Measurements from ENCODE around the gene OCRL.
"Not testable (repeated sequence)": the region's sequence is repeated elsewhere in the genome, so short reads cannot be mapped to it uniquely, and the experiment has no call there.

The OCRL gene

DNA sequence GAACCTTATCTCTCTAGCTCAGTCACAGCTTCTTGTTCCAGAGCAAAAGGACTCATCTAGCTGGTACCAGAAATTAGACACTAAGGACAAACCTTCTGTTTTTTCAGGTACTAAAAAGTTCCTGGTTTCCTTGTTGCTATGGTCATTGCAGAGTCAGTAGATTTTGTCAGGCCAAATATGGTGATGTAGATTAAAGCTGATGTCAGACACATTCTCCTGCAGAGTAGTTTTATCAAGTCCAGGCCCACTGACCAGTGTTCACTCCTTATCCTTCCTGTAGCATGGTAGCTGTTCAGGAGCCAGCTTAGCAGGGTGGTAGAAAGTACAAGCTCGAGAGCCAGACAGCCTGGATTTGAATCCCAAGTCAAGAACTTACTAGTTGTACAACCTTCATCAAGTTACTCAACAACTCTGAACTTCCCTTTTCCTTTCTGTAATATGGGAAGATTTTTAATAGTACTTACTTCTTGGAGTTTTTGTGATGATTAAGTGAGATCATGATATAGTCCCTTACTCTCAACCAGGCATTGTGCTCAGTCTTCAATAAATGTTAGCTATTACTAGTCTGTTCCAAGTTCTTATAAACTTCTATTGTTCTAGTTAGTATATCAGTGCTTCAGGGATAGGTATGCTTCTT, 17.9 kb downstream of the OCRL start:
- H3K27ac ChIP-seq = no peak overlapping the region
- TF ChIP-seq, protein P1, sequence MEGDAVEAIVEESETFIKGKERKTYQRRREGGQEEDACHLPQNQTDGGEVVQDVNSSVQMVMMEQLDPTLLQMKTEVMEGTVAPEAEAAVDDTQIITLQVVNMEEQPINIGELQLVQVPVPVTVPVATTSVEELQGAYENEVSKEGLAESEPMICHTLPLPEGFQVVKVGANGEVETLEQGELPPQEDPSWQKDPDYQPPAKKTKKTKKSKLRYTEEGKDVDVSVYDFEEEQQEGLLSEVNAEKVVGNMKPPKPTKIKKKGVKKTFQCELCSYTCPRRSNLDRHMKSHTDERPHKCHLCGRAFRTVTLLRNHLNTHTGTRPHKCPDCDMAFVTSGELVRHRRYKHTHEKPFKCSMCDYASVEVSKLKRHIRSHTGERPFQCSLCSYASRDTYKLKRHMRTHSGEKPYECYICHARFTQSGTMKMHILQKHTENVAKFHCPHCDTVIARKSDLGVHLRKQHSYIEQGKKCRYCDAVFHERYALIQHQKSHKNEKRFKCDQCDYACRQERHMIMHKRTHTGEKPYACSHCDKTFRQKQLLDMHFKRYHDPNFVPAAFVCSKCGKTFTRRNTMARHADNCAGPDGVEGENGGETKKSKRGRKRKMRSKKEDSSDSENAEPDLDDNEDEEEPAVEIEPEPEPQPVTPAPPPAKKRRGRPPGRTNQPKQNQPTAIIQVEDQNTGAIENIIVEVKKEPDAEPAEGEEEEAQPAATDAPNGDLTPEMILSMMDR (conservative IDR thresholded peaks at IDR 0.05) = no peak
- TF ChIP-seq ZFX (IDR thresholded peaks at IDR 0.05) = no peak

DNA sequence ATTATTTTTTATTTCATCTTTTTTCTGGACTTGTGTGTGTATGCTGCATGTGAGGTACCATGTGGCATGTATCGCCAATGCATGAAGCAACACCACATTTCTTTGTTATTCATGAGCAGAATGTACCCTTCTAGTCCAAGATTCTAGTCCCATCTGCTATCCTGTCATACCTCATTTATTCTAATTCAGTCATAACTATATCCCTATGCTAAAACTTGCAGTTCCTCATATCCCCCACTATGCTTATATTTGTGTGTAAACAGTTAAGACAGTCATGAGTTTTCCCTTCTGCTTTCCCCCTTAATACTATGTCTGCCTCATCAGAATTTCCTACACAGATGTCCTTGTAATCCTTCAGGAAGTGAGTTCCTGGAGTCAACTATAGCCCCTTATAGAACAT, 19.7 kb downstream of the OCRL start:
- no peak overlapping the region for H3K27ac ChIP-seq
- TF ChIP-seq, protein P1 (conservative IDR thresholded peaks at IDR 0.05) = no peak
- TF ChIP-seq ZFX (IDR thresholded peaks at IDR 0.05) = no peak

DNA sequence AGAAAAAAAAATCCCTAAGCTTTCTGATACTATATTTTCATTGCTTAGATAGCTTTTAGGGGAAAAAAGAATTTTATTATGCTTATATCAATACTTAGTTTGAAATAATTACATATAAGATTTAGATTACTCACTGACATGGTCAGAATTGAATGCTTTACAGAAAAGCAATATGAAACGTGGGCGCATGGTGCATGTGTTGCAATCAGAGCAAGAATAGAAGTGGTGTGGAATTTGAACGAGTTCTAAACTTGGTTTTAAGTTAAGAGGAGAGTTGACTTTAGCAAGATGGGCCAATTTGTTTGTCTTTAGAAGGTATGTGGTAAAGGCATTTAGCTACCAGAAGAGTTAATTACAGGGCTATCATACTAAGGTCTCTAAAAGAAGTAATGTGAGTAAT, 21.4 kb downstream of the OCRL start:
- TF ChIP-seq ZFX (IDR thresholded peaks at IDR 0.05) = no peak
- TF ChIP-seq, protein P1 (conservative IDR thresholded peaks at IDR 0.05) = no peak
- no peak overlapping the region for H3K27ac ChIP-seq

DNA sequence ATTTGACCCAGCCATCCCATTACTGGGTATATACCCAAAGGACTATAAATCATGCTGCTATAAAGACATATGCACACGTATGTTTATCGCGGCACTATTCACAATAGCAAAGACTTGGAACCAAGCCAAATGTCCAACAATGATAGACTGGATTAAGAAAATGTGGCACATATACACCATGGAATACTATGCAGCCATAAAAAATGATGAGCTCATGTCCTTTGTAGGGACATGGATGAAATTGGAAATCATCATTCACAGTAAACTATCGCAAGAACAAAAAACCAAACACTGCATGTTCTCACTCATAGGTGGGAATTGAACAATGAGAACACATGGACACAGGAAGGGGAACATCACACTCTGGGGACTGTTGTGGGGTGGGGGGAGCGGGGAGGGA, 24.3 kb downstream of the OCRL start:
- H3K27ac ChIP-seq = not testable (repeated sequence)

DNA sequence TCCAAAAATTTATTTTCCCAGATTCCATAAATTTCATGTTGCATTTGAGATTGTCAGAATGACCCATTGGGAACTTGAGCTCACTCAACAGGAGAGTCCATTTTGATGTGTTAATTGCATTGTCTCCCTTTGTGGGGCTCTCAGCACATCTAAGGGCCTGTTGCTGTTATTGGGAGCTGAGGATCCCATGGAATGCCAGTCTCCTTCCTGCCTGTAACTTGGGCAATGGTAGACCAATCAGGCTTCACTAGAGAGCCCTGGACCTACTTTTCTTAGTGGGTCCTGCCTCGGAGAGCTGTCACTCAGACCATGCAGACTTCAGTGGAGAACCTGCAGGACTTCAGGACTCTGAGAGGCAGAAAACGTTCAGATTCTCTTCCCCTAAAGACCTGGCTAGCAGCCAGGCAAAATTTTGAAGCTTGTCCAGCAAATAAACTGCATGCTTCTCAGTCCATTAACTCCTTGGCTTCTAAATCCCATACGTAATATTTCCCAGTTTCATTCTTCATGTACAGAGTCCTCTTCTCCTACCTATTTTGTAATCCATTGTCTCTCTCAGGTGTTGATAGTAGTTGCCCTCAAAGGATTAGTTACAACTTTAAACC, 25.1 kb downstream of the OCRL start:
- TF ChIP-seq ZFX (IDR thresholded peaks at IDR 0.05) = no peak
- TF ChIP-seq, protein P1 (conservative IDR thresholded peaks at IDR 0.05) = no peak
- H3K27ac ChIP-seq = no peak overlapping the region

DNA sequence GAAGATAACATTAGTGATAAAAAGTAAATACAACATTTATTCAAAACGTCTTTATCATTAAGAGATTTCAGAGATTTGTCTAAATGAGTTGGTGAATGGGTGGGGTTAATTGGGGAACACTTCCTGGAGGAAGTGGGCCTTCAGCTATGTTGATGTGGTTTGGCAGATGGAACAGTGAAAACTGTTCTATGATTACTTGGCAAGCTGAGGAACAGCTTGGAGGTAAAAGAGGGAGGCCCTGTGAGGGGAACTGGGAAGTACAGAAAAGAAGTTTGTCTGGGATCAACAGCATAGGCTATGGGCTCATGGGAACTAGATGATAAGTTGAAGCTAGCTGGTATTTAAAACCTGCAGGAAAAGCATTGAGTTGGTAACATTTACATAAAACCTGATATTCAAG, 26.0 kb downstream of the OCRL start:
- H3K27ac ChIP-seq = no peak overlapping the region
- TF ChIP-seq ZFX (IDR thresholded peaks at IDR 0.05) = no peak
- TF ChIP-seq, protein P1 (conservative IDR thresholded peaks at IDR 0.05) = no peak

DNA sequence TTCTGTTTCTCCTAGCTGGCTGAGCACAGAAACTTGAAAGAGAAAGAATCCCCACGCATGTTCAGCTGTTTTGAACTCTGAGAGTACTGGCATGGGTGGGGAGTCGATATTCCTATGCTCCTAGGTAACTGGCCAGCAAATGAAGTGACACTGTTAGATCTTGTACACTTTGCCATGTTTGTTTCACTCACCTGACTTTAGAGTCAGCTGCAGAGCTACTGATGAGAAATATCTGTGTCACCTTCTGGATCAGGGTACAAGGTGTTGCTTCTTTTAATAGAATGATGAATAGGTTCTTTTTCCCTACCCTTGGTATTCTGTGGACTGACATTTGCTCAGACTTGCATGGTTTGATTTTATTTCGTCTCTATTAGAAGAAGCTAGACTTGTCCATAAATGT, 28.3 kb downstream of the OCRL start:
- no peak overlapping the region for H3K27ac ChIP-seq
- TF ChIP-seq, protein P1 (conservative IDR thresholded peaks at IDR 0.05) = no peak
- no peak for TF ChIP-seq ZFX (IDR thresholded peaks at IDR 0.05)

DNA sequence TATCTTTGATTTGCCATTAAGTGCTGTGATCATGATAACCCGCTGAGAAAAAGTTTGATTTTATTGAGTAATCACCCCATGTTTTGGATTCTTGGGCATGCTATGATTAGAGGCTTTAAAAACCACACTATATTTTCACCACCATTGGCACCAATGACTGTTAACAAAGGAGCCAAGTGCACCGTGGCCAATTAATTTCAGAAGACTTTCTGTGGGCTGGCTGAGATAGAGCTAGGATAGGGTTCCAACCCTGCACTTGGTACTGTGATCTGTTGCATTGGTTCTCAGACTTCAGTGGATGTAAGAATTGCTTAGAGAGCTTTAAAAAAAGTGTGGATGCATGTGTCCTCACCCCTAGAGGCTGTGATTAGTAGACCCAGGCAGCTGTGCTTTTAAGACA, 32.4 kb downstream of the OCRL start:
- TF ChIP-seq ZFX (IDR thresholded peaks at IDR 0.05) = no peak
- TF ChIP-seq, protein P1 (conservative IDR thresholded peaks at IDR 0.05) = no peak
- no peak overlapping the region for H3K27ac ChIP-seq

DNA sequence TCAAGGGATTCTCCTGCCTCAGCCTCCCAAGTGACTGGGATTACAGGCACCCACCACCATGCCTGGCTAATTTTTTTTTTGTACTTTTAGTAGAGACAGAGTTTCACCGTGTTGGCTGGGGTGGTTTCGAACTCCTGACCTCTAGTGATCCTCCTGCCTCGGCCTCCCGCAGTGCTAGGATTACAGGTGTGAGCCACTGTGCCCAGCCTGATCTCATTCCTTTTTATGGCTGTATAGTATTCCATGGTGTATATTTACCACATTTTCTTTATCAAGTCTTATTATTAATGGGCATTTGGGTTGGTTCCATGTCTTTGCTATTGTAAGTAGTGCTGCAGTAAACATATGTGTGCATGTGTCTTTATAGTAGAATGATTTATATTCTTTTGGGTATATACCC, 33.6 kb downstream of the OCRL start:
- not testable (repeated sequence) for H3K27ac ChIP-seq

All from C4-2B (cell line).